ENCODE results near the gene C9orf152.
"Not testable (repeated sequence)": the region's sequence is repeated elsewhere in the genome, so short reads cannot be mapped to it uniquely, and the experiment has no call there.

Gene C9orf152

DNA sequence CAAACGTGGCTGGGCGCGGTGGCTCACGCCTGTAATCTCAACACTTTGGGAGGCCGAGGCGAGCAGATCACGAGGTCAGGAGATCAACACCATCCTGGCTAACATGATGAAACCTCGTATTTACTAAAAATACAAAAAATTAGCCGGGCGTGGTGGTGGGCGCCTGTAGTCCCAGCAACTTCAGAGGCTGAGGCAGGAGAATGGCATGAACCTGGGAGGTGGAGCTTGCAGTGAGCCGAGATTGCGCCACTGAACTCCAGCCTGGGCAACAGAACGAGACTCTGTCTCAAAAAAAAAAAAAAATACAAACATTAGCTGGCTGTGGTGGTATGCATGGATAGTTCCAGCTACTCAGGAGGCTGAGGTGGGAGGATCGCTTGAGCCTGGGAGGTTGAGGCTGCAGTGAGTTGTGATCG is 11.9 kb downstream of the C9orf152 start:
- not testable (repeated sequence) for DNase-seq (ENCODE audit: low read depth, low spot score); H3K4me3 ChIP-seq (ENCODE audit: low read length); H3K36me3 ChIP-seq (ENCODE audit: control insufficient read depth, insufficient read depth, low read length); H3K9me3 ChIP-seq (ENCODE audit: control insufficient read depth, insufficient read depth, low read length); H3K27ac ChIP-seq (ENCODE audit: low read length); H3K27me3 ChIP-seq (ENCODE audit: control insufficient read depth, insufficient read depth, low read length); H3K4me1 ChIP-seq (ENCODE audit: control insufficient read depth, insufficient read depth, low read length)
- WGBS (ENCODE audit: insufficient coverage, insufficient read length): no CpG with 5 or more reads among the region's 16 CpGs

DNA sequence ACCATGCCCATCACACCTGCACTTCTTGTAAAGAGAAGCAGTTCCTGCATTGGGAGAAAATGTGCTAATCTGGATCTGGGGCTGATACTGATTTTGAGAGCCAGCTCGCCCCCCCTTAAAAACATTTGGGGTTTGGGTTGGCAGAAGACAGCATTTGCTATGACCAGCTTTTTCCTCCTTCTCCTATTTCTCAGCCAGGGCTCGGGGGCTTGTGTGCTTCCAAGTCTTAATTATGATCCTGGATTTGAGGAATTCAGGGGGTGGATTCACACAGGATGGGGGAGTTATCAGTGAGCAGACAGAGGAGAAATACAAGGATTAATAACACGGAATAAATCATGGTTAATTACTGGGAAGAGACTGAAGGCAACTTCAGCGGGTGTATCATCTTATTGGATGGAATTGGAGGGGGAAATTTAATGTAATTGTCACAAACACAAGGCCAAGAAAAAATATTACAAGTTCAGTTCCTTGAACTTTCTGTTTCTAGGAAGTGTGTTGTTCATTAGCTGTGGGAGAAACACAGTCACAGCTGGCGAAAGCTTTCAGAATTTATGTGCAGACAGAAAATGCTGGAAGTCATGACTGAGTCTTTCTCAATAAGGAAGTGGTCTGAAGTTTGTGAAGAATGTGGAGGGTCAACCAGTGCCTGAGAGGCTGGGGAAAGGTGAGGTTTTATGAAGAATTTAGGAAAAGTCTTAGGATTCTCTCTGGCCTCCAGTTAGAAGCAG is 15.3 kb downstream of the C9orf152 start:
- Histone ChIP-seq H3K4me3 (ENCODE audit: low read length) (no peak overlapping the region), H3K9me3 (ENCODE audit: control insufficient read depth, insufficient read depth, low read length) (no peaks in the 10 kb centered on the region), H3K27me3 (ENCODE audit: control insufficient read depth, insufficient read depth, low read length) (peaks cover 1% of the 10 kb centered on the region; the same call in 1 of the 2 replicates), H3K27ac (ENCODE audit: low read length) (no peak overlapping the region), H3K36me3 (ENCODE audit: control insufficient read depth, insufficient read depth, low read length) (no peaks in the 10 kb centered on the region), H3K4me1 (ENCODE audit: control insufficient read depth, insufficient read depth, low read length) (no peaks in the 10 kb centered on the region)
- DNase-seq (ENCODE audit: low read depth, low spot score): no peak
- WGBS (ENCODE audit: insufficient coverage, insufficient read length): no CpG with 5 or more reads among the region's 5 CpGs

DNA sequence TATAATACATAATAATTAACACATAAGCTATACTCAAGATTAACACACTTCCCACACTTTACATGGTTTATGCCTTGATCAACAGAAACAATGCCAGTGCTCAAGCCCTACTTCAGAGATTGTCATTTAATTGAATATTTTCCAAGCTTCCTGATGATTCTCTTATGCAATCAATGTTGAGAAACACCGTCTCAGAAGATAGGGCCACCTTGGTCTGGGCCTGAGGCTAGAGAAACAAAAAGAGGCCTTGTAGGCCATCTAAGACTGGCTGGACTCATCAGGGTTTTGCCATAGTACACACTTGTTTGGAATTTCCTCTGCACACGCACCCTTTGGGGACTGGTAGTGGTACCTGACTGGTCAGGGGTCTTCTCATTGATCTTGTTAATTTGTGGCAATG is 16.3 kb downstream of the C9orf152 start:
- peaks cover 1% of the 10 kb centered on the region; the same call in 1 of the 2 replicates for H3K27me3 ChIP-seq (ENCODE audit: control insufficient read depth, insufficient read depth, low read length)
- H3K9me3 ChIP-seq (ENCODE audit: control insufficient read depth, insufficient read depth, low read length): no peaks in the 10 kb centered on the region
- H3K36me3 ChIP-seq (ENCODE audit: control insufficient read depth, insufficient read depth, low read length): no peaks in the 10 kb centered on the region
- no peak overlapping the region for H3K4me3 ChIP-seq (ENCODE audit: low read length)
- H3K4me1 ChIP-seq (ENCODE audit: control insufficient read depth, insufficient read depth, low read length): no peaks in the 10 kb centered on the region
- no peak overlapping the region for H3K27ac ChIP-seq (ENCODE audit: low read length)
- DNase-seq (ENCODE audit: low read depth, low spot score): no peak
- no CpG with 5 or more reads among the region's 2 CpGs for WGBS (ENCODE audit: insufficient coverage, insufficient read length)

DNA sequence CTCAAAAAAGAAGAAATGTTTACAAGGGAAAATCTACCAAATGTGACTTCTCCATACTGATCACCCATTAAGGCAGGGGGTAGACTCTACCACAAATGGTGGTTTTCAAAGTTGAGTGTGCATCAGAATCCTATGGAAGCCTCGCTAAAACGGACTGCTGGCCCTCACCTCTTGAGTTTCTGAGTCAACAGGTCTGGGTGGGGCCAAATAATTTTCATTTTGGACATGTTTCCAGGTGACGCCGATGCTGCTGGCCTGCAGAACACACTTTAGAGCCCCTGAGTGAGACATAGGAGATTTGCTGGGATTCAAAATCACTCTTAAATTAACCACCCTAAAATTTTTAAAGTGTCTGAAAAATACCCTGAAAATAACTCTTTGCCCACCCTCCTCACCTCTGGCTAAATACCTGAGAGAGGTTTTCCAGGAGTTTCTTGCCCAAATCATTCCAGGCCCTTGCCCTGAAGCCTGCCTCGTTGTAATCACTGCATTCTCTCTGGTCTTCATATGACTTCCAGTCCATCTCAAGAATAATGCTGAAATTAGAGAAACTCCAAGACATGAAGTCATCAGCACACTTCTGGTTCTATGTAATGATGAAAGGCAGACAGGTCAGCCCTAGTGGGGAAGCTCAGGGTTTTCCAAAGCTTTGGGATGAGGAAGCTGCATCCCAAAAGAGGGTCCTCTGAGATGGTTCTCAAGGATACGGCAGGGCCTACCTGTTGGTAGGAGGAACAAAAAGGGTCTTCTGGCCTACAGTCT is 18.2 kb downstream of the C9orf152 start:
- WGBS (ENCODE audit: insufficient coverage, insufficient read length): no CpG with 5 or more reads among the region's 6 CpGs
- Histone ChIP-seq H3K4me1 (ENCODE audit: control insufficient read depth, insufficient read depth, low read length) (no peaks in the 10 kb centered on the region), H3K4me3 (ENCODE audit: low read length) (no peak overlapping the region), H3K27ac (ENCODE audit: low read length) (no peak overlapping the region), H3K9me3 (ENCODE audit: control insufficient read depth, insufficient read depth, low read length) (no peaks in the 10 kb centered on the region), H3K36me3 (ENCODE audit: control insufficient read depth, insufficient read depth, low read length) (no peaks in the 10 kb centered on the region), H3K27me3 (ENCODE audit: control insufficient read depth, insufficient read depth, low read length) (peaks cover 1% of the 10 kb centered on the region; the same call in 1 of the 2 replicates)
- DNase-seq (ENCODE audit: low read depth, low spot score): no peak

DNA sequence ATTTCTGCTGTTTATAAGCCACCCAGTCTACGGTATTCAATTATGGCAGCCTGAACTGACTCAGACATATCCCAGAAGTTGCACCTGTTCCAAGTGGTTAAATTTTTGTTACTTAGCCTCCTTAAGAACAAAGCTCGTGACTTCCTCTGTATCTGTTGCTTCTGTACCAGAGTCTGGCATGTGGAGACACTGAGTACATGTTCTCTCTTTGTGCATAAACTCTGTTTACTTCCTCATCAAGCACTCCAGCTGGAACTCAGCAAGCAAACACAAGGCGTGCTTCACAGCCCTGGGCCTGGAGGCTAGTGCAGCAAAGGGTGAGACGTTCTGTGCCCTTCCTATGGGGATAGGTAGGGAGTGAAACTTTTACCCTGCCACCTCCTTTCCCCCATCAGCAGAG is 19.0 kb downstream of the C9orf152 start:
- Histone ChIP-seq H3K4me3 (ENCODE audit: low read length) (no peak overlapping the region), H3K4me1 (ENCODE audit: control insufficient read depth, insufficient read depth, low read length) (no peaks in the 10 kb centered on the region), H3K36me3 (ENCODE audit: control insufficient read depth, insufficient read depth, low read length) (no peaks in the 10 kb centered on the region), H3K27me3 (ENCODE audit: control insufficient read depth, insufficient read depth, low read length) (peaks cover 1% of the 10 kb centered on the region; the same call in 1 of the 2 replicates), H3K27ac (ENCODE audit: low read length) (no peak overlapping the region), H3K9me3 (ENCODE audit: control insufficient read depth, insufficient read depth, low read length) (no peaks in the 10 kb centered on the region)
- DNase-seq (ENCODE audit: low read depth, low spot score): no peak
- WGBS (ENCODE audit: insufficient coverage, insufficient read length): no CpG with 5 or more reads among the region's 4 CpGs

DNA sequence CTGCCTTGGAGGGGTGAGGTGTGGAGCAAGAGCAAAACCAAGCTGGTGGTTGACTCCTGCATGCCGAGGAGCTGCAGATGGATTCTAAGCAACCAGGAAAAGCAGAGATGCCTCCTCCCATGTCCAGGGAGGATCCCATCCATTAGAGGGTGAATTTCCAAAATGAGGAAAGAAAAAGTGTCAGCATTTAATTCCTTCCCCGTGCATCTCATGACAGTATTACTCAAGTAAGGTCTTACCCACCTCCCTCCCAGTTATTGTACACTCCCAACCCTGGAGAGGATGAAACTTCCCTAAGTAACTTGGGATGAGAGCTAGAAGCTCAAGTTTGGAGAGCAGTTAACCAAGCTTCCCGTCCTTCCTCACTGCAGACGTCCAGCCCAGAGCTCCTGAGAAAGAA is 19.9 kb downstream of the C9orf152 start:
- peaks cover 1% of the 10 kb centered on the region; the same call in 1 of the 2 replicates for H3K27me3 ChIP-seq (ENCODE audit: control insufficient read depth, insufficient read depth, low read length)
- H3K27ac ChIP-seq (ENCODE audit: low read length): no peak overlapping the region
- no peaks in the 10 kb centered on the region for H3K9me3 ChIP-seq (ENCODE audit: control insufficient read depth, insufficient read depth, low read length)
- H3K4me1 ChIP-seq (ENCODE audit: control insufficient read depth, insufficient read depth, low read length): no peaks in the 10 kb centered on the region
- H3K4me3 ChIP-seq (ENCODE audit: low read length): no peak overlapping the region
- no peaks in the 10 kb centered on the region for H3K36me3 ChIP-seq (ENCODE audit: control insufficient read depth, insufficient read depth, low read length)
- no peak for DNase-seq (ENCODE audit: low read depth, low spot score)
- WGBS (ENCODE audit: insufficient coverage, insufficient read length): no CpG with 5 or more reads among the region's 4 CpGs

DNA sequence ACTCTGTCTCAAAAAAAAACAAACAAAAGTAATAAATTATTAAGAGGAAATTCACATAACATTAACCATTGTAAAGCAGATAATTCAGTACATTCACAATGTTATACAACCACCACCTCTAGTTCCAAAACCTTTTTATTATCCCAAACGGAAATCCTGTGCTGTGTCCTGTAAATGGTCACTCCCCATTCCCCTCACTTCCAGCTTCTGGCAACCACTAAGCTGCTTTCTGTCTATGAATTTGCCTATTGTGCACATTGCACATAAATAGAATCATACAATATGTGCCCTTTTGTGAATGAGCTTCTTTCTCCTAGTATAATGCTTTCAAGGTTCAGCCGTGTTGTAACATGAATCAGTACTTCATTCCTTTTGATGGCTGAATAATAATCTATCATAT is 20.8 kb downstream of the C9orf152 start:
- Histone ChIP-seq H3K27me3 (ENCODE audit: control insufficient read depth, insufficient read depth, low read length) (peaks cover 1% of the 10 kb centered on the region; the same call in 1 of the 2 replicates), H3K27ac (ENCODE audit: low read length) (no peak overlapping the region), H3K4me1 (ENCODE audit: control insufficient read depth, insufficient read depth, low read length) (no peaks in the 10 kb centered on the region), H3K36me3 (ENCODE audit: control insufficient read depth, insufficient read depth, low read length) (no peaks in the 10 kb centered on the region), H3K9me3 (ENCODE audit: control insufficient read depth, insufficient read depth, low read length) (no peaks in the 10 kb centered on the region), H3K4me3 (ENCODE audit: low read length) (no peak overlapping the region)
- DNase-seq (ENCODE audit: low read depth, low spot score): no peak
- WGBS (ENCODE audit: insufficient coverage, insufficient read length): no CpG with 5 or more reads among the region's 2 CpGs

DNA sequence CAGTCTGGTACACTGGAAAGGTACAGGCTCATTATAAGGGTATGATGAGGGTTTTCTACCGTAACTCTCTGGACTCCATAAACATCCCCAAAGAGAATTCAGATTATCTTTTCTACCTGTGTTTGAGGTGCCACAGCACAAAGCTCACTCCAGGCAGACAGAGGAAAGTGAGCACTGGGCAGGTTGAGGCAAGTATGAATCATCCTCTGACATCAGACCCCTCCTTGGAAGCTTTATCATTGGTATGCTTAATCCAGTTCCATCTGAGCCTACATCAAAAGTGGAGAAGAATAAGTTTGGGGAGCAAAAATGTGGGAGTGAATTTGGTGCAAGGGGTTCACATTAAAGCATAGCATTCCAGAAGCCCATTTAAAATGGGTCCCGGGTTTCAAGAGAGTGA is 21.7 kb downstream of the C9orf152 start:
- Histone ChIP-seq H3K27ac (ENCODE audit: low read length) (no peak overlapping the region), H3K4me3 (ENCODE audit: low read length) (no peak overlapping the region), H3K4me1 (ENCODE audit: control insufficient read depth, insufficient read depth, low read length) (no peaks in the 10 kb centered on the region), H3K9me3 (ENCODE audit: control insufficient read depth, insufficient read depth, low read length) (no peaks in the 10 kb centered on the region), H3K27me3 (ENCODE audit: control insufficient read depth, insufficient read depth, low read length) (no peaks in the 10 kb centered on the region), H3K36me3 (ENCODE audit: control insufficient read depth, insufficient read depth, low read length) (no peaks in the 10 kb centered on the region)
- DNase-seq (ENCODE audit: low read depth, low spot score): no peak
- WGBS (ENCODE audit: insufficient coverage, insufficient read length): no CpG with 5 or more reads among the region's 2 CpGs

DNA sequence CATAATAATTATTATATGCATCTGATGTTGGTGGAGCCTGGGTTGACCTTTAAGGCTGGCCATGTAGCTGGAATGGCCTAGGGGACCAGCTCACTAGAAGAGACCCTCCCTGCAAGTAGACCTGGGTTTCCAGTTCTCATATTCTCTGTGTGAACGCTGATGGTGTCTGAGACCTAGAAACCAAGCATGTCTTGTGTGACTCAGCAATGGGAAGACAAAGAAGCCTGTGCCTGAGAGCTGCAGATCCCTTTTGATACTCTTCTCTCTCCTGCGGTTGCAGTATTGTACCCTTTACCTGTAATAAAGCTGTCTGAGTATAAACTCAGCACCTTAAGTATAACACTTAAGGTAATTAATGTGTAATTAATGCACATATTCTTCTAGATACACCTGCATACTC is 22.2 kb downstream of the C9orf152 start:
- Histone ChIP-seq H3K4me1 (ENCODE audit: control insufficient read depth, insufficient read depth, low read length) (no peaks in the 10 kb centered on the region), H3K9me3 (ENCODE audit: control insufficient read depth, insufficient read depth, low read length) (no peaks in the 10 kb centered on the region), H3K36me3 (ENCODE audit: control insufficient read depth, insufficient read depth, low read length) (no peaks in the 10 kb centered on the region), H3K27ac (ENCODE audit: low read length) (no peak overlapping the region), H3K4me3 (ENCODE audit: low read length) (no peak overlapping the region), H3K27me3 (ENCODE audit: control insufficient read depth, insufficient read depth, low read length) (no peaks in the 10 kb centered on the region)
- no peak for DNase-seq (ENCODE audit: low read depth, low spot score)
- no CpG with 5 or more reads among the region's 2 CpGs for WGBS (ENCODE audit: insufficient coverage, insufficient read length)

DNA sequence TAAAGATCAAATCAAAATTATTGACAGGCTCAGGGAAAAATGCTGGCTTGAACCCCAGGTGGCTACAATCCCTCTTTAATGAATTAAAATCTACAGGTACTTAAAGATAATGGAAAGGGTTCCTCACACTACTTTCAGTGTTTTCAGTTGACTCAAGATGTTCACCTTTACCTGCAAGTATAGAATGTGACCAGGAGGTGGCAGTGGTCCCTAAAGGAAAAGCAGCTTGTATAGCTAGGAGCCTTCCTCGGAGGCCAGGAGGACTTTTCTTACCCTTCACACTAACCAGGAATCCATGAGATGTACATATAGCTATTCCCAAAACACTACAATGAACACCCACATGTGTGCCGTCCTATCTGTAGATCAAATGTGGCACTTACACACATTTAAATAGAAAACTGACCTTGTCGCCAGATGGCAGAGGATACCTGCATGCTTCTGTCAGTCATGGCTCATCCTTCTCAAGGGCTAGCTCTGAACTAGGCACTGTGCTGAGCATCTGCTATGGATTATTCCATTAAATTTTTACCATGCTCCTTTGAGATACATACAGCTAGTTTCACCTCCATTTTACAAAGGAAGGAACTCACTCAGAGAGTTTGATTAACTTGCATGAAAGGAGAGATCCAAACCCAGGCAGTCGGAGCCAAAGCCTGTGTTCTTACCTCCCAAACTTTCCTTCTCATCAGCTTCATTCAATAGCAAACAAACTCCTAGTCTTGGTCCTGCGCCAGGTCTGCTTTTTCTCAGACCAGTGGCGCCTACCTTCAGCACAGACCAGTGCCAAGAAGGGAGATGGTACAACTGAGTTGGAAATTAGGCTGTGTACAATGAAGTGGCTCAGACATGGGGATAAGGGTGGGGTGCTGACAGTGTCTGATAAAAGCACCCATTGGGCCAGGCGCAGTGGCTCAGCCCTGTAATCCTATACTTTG is 24.5 kb downstream of the C9orf152 start:
- H3K4me3 ChIP-seq (ENCODE audit: low read length): no peak overlapping the region
- H3K4me1 ChIP-seq (ENCODE audit: control insufficient read depth, insufficient read depth, low read length): no peaks in the 10 kb centered on the region
- DNase-seq (ENCODE audit: low read depth, low spot score): peak; percentile 60
- no peaks in the 10 kb centered on the region for H3K9me3 ChIP-seq (ENCODE audit: control insufficient read depth, insufficient read depth, low read length)
- WGBS (ENCODE audit: insufficient coverage, insufficient read length): no CpG with 5 or more reads among the region's 7 CpGs
- no peak overlapping the region for H3K27ac ChIP-seq (ENCODE audit: low read length)
- H3K27me3 ChIP-seq (ENCODE audit: control insufficient read depth, insufficient read depth, low read length): no peaks in the 10 kb centered on the region
- no peaks in the 10 kb centered on the region for H3K36me3 ChIP-seq (ENCODE audit: control insufficient read depth, insufficient read depth, low read length)
